ENCODE data around the gene C1orf174. TPM values are rescaled to one million over a fixed set of nuclear protein-coding genes. Genes with fewer than 3 reads are reported as not detected.

C1orf174 gene
- total RNA-seq, 1 donor from 2014 or later, result 36.8 TPM

DNA sequence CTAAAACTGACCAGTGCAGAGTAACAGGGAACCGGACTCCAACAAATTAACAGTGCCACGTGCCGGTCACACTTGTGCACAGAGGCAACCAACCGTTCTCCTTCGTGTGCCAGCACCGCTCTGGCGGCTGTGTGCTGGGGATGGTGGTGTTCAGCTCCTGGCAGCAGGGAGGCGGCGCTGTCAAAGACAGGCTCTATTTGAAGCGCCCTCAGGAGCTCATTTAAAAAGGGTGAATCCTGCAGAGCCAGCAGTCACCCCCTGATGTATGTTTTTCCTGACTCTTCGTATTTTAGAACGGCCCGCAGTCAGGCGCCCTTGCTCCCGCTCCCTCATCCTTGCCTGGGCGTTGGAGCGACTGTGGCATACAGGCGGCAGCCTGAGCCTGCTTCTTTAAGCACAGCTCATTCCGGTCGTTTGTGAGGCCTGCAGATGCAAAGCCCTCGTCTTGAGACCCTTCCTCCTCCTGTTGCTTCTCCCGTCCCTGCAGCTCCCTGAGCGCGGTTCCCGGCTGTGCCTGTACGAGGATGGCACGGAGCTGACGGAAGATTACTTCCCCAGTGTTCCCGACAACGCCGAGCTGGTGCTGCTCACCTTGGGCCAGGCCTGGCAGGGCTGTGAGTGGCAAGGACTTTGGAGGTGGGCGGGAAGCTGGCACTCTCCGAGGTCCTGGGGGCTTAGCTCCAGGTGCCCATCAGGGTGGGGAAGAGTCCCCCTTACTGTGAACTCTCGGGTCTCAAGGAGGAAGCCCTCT lies 41.7 kb downstream of the C1orf174 start:
- Mint-ChIP-seq H3K36me3 (ENCODE audit: low read depth) (no peaks in the 10 kb centered on the region), H3K4me1 (peaks cover 18% of the 10 kb centered on the region), H3K27ac (ENCODE audit: unreplicated experiment) (no peak overlapping the region), H3K4me3 (peak overlapping the region; percentile 86), H3K9me3 (no peaks in the 10 kb centered on the region), H3K27me3 (ENCODE audit: low read depth) (peaks cover 3% of the 10 kb centered on the region)
- DNase-seq (ENCODE audit: low read depth, low spot score), result no peak
- TF ChIP-seq, protein P1, sequence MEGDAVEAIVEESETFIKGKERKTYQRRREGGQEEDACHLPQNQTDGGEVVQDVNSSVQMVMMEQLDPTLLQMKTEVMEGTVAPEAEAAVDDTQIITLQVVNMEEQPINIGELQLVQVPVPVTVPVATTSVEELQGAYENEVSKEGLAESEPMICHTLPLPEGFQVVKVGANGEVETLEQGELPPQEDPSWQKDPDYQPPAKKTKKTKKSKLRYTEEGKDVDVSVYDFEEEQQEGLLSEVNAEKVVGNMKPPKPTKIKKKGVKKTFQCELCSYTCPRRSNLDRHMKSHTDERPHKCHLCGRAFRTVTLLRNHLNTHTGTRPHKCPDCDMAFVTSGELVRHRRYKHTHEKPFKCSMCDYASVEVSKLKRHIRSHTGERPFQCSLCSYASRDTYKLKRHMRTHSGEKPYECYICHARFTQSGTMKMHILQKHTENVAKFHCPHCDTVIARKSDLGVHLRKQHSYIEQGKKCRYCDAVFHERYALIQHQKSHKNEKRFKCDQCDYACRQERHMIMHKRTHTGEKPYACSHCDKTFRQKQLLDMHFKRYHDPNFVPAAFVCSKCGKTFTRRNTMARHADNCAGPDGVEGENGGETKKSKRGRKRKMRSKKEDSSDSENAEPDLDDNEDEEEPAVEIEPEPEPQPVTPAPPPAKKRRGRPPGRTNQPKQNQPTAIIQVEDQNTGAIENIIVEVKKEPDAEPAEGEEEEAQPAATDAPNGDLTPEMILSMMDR (conservative IDR thresholded peaks at IDR 0.05), result no peak

DNA sequence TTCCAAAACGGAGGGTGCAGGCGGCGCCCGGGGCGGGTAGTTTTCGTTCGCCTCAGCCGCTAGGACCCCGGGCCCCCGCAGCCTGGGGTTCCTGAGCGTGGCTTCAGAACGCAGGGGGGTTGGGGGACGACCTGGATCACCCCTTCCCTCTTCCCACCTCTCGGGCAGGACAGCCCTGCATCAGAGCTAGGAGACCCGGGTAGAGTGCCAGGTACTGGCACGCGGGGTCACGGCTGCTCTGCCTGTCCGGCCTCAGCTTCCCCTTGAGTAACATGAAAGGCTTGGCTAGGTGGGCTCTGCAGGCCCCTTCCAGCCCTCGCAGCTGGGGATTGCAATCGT lies 42.3 kb downstream of the C1orf174 start:
- Mint-ChIP-seq H3K27me3 (ENCODE audit: low read depth) (peaks cover 3% of the 10 kb centered on the region), H3K9me3 (no peaks in the 10 kb centered on the region), H3K27ac (ENCODE audit: unreplicated experiment) (no peak overlapping the region), H3K4me1 (peaks cover 24% of the 10 kb centered on the region), H3K4me3 (peak overlapping the region; percentile 86), H3K36me3 (ENCODE audit: low read depth) (no peaks in the 10 kb centered on the region)
- TF ChIP-seq, protein P1 (conservative IDR thresholded peaks at IDR 0.05), result no peak
- DNase-seq (ENCODE audit: low read depth, low spot score), result no peak

DNA sequence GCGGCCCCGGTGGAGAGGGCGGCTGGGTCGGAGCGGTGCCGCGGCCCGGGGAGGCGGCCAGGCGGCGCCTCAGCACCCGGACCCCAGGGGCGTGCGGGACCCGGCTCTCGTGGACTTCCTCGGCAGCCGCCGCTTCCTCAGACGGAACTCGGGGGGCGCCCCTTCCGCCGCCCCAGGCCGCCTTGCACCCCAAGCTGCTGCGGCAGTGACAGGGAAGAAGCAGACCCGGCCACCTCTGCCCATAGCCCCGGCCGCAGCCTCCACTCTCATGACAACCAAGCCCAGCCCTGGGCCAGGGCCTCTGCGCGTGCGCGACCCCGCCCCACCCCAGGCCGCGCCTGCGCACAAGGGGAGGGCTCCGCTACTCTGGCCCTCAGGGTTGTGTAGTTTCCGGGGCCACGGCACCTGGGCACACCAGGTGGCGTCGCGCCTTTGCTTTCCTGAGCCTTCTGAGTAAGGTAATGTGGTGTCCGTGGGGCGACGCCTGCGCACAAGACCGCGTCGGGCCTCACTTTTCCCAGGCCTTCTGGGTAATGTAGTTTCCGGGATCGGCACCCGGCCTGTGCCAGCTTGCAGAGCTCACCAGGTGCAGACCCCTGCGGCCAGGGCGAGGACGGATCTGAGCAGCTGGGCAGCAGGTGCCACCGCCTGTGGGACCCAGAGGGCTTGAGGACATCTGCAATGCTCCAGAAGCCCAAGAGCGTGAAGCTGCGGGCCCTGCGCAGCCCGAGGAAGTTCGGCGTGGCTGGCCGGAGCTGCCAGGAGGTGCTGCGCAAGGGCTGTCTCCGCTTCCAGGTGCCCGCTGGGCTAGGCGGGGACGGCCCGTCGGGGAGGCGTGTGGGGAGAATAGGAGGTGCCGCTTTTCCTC lies 42.9 kb downstream of the C1orf174 start, which contains the start of the genes CEP104 and DFFB:
TSS of gene CEP104 (minus strand) at position 289 of the 868 bp plus-strand sequence. CDS start 4,804 bp downstream, outside the sequence.
TSS of gene DFFB (plus strand) at position 554 of the 868 bp plus-strand sequence. CDS start at position 682, 128 bp downstream.
- peak; percentile 83 for DNase-seq (ENCODE audit: low read depth, low spot score)
- H3K36me3 Mint-ChIP-seq (ENCODE audit: low read depth), result no peaks in the 10 kb centered on the region
- TF ChIP-seq, protein P1 (conservative IDR thresholded peaks at IDR 0.05), result no peak
- H3K9me3 Mint-ChIP-seq, result no peaks in the 10 kb centered on the region
- peaks cover 3% of the 10 kb centered on the region for H3K27me3 Mint-ChIP-seq (ENCODE audit: low read depth)
- peaks cover 24% of the 10 kb centered on the region for H3K4me1 Mint-ChIP-seq
- peak within 1 kb of the TSS; percentile 38 for H3K27ac Mint-ChIP-seq (ENCODE audit: unreplicated experiment)
- peak within 1 kb of the TSS; percentile 97 for H3K4me3 Mint-ChIP-seq

DNA sequence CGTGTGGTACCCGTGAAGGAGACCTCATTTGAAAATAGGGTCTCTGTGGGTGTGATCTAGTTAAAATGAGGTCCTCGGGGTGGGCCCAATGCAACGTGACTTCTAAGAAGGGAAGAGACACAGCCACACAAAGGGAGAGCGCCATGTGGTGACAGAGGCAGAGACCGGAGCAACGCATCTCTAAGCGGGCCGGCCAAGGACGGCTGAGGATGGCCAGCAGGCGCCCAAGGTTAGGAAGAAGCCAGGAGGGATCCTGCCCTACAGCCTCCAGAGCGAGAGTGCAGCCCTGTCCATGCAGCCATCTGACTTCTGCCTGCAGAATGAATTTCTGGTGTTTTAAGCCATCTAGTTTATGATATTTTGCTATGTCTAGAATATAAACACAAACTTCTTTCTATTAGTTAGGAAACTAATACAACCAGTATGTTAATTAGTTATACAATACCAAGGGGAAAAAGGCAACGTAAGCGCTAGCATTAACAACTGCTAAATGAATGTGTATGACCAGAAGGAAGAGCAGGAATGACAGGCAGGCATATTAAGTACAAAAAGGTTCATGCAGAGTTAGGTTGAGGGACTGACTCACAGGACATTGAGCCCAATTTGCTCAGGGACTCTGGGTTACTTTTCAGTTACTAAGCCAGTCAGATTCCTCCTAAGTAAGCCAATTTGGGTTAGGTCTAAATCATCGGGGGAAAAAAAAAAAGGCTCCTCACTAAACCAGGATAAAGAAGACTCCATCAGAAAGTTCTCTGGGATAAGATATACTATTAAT lies 47.2 kb downstream of the C1orf174 start:
- DNase-seq (ENCODE audit: low read depth, low spot score), result no peak
- H3K4me3 Mint-ChIP-seq, result peak overlapping the region; percentile 67
- peaks cover 19% of the 10 kb centered on the region for H3K4me1 Mint-ChIP-seq
- no peaks in the 10 kb centered on the region for H3K27me3 Mint-ChIP-seq (ENCODE audit: low read depth)
- TF ChIP-seq, protein P1 (conservative IDR thresholded peaks at IDR 0.05), result no peak
- H3K27ac Mint-ChIP-seq (ENCODE audit: unreplicated experiment), result no peak overlapping the region
- H3K9me3 Mint-ChIP-seq, result no peaks in the 10 kb centered on the region
- peaks cover 1% of the 10 kb centered on the region for H3K36me3 Mint-ChIP-seq (ENCODE audit: low read depth)

DNA sequence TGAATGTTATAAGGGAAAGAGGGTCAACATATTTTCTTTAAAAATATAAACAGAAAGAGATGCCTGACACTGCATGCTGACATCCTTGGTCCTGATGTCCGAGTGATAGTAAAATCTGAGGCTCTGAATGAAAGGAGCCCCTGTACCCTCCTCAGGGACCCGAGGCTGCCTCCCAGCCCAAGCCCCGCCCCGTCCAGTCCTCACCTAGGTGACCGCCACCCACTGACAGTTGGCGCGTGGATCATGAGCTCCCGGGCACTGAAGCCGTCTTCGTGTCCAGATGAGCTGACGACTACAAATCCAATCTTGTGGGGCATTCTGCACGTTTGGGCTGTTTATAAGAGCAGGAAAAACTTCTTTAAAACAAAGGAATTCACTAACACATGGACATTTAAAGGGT lies 48.0 kb downstream of the C1orf174 start:
- H3K4me1 Mint-ChIP-seq, result peaks cover 15% of the 10 kb centered on the region
- DNase-seq (ENCODE audit: low read depth, low spot score), result no peak
- H3K27me3 Mint-ChIP-seq (ENCODE audit: low read depth), result no peaks in the 10 kb centered on the region
- TF ChIP-seq, protein P1 (conservative IDR thresholded peaks at IDR 0.05), result no peak
- no peak overlapping the region for H3K4me3 Mint-ChIP-seq
- H3K9me3 Mint-ChIP-seq, result no peaks in the 10 kb centered on the region
- H3K36me3 Mint-ChIP-seq (ENCODE audit: low read depth), result peaks cover 3% of the 10 kb centered on the region
- no peak overlapping the region for H3K27ac Mint-ChIP-seq (ENCODE audit: unreplicated experiment)
